H1 (cell line): ENCODE data around the gene PKN3. TPM values are rescaled to one million over a fixed set of nuclear protein-coding genes. Genes with fewer than 3 reads are reported as not detected.

Source experiments
- ASH2L ChIP-seq: fragments of 200-600, 300-600 bp; sonication (generic); IDR thresholded peaks from one replicate; pipeline ENCODE4 v1.7.1; 2017; ENCODE audit warnings: low read length
- CHD1 ChIP-seq: IDR thresholded peaks from 2 replicates; pipeline ENCODE4 v1.6.1; 2012; ENCODE audit warnings: low read depth, low read length, improper control_type of control experiment
- CHD2 ChIP-seq: IDR thresholded peaks from 2 replicates; pipeline ENCODE4 v1.6.1; 2012; ENCODE audit warnings: low read length, improper control_type of control experiment
- EZH2 ChIP-seq: fragments of 200-600 bp; sonication (generic); IDR thresholded peaks from 2 replicates; pipeline ENCODE4 v1.7.1; 2012; ENCODE audit warnings: low read depth, mild to moderate bottlenecking, moderate library complexity, low read length, inconsistent platforms; ENCODE audit not compliant: severe bottlenecking
- HDAC2 ChIP-seq, 2 experiments: fragments of 300-600 bp in 1 of 2; sonication (generic) in 1 of 2; IDR thresholded peaks; 2 replicates each; pipeline ENCODE4 v1.6.1; 2011 to 2012; ENCODE audit warnings: low read depth in 2 of 2, low read length in 2 of 2, mild to moderate bottlenecking in 2 of 2, moderate library complexity in 2 of 2, borderline replicate concordance in 1 of 2, inconsistent platforms in 1 of 2
- HDAC6 ChIP-seq: IDR thresholded peaks from one replicate; pipeline ENCODE4 v1.7.1; 2012; ENCODE audit warnings: low read depth, mild to moderate bottlenecking, inconsistent platforms, low read length, moderate library complexity
- SIX5 ChIP-seq: IDR thresholded peaks from 2 replicates; pipeline ENCODE4 v1.6.1; 2011; ENCODE audit warnings: mild to moderate bottlenecking, low read depth, low read length
- polyA plus RNA-seq, 7 experiments: library from polyadenylated mRNA; depleted of rRNA in 3 of 7; stranded (reverse) in 5 of 7; unstranded in 2 of 7; fragments of >200 nt in 5 of 7; fragments of 200-250 nt in 2 of 7; gene quantifications; 1 replicate in 5 of 7; 2 replicates in 1 of 7; 4 replicates in 1 of 7; pipeline versions ENCODE4 v1.2.1 to v1.2.3, GENCODE V29; 2011 to 2013; ENCODE audit warnings: missing spikeins in 2 of 7, mixed read lengths in 2 of 7
- total RNA-seq: library from RNA; stranded (reverse); fragmentation: NEBNext Ultra II Directional; extraction: Animal tissue kit (Norgen Biotek cat#: 25700); gene quantifications from 2 replicates; pipeline ENCODE4 v1.2.1, GENCODE V29; 2021

Gene PKN3
- total and polyA plus RNA-seq, 2 of the 8 experiments (the other 6 are each of a cell fraction or from before 2014, with no cell fraction given) = 15.7 to 16.3 TPM

DNA sequence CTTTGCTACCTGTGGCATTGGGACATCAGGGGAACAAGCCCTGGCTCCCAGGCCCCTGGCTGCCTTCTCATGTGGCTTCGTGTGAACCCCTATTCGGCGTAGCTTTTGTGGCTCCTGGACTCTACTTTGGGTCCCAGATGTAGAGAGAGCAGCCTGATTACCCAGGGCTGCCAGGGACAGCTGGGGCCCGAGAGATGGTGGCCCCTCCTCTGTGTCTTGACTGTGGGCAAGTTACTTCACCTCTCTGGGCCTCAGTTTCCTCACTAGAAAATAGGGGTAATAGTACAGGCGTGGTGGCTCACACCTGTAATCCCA lies 2.0 kb downstream of the PKN3 start (continued):
- TF ChIP-seq EZH2 (no peak), CHD2 (no peak), HDAC2 (IDR thresholded peaks at IDR 0.05; ENCODE audit: borderline replicate concordance in 1 of 2, low read depth in 2 of 2, low read length in 2 of 2) (no peak), ASH2L (no peak), CHD1 (no peak), HDAC6 (no peak), SIX5 (no peak)
